T47D (cell line): ENCODE measurements around the gene KIDINS220.

ENCODE experiments used
- DNase-seq, 2 experiments: peaks; one replicate each; pipeline versions ENCODE4 v3.0.0 to v3.0.0-alpha.2; 2011 to 2012; ENCODE audit warnings: low read depth in 1 of 2, low spot score in 1 of 2
- JUND ChIP-seq: IDR thresholded peaks from 2 replicates; pipeline ENCODE4 v1.6.1; 2012; ENCODE audit warnings: low read depth
- in situ Hi-C: cut with HindIII; loops from 2 replicates; pipeline ENCODE4 v1.10.0; 2016; ENCODE audit warnings: low sequenced_read_pairs, low pct_unique_long_range_greater_than_20kb

The KIDINS220 gene

GRCh38 chr2:8719528-8719927 lies 117.9 kb downstream of the KIDINS220 start:
- in situ Hi-C loops, result no loop called here
- no peak for TF ChIP-seq JUND

GRCh38 chr2:8714971-8715370 lies 122.4 kb downstream of the KIDINS220 start:
- TF ChIP-seq JUND, result no peak

More at GRCh38 chr2:8719528-8719927, 117.9 kb downstream of the KIDINS220 start:
- peak in 1 of 2 experiments; percentile 1 for DNase-seq

GRCh38 chr2:8714283-8714682 lies 123.1 kb downstream of the KIDINS220 start:
- in situ Hi-C loops, result no loop called here
- DNase-seq, result no peak
- TF ChIP-seq JUND, result no peak

More at GRCh38 chr2:8714971-8715370, 122.4 kb downstream of the KIDINS220 start:
- DNase-seq, result no peak
- in situ Hi-C loops, result no loop called here

- in situ Hi-C loops, result no loop called here
Observed at GRCh38 chr2:8710951-8711350, 126.5 kb downstream of the KIDINS220 start.

GRCh38 chr2:8709611-8710010 lies 127.8 kb downstream of the KIDINS220 start:
- in situ Hi-C loops, result no loop called here
- TF ChIP-seq JUND, result no peak
- DNase-seq, result no peak

More at GRCh38 chr2:8710951-8711350, 126.5 kb downstream of the KIDINS220 start:
- no peak for TF ChIP-seq JUND
- no peak for DNase-seq

GRCh38 chr2:8704906-8705305 lies 132.5 kb downstream of the KIDINS220 start:
- no peak for TF ChIP-seq JUND
- in situ Hi-C loops, result no loop called here
- DNase-seq, result no peak

- no peak for DNase-seq
Observed at GRCh38 chr2:8701681-8702379, 135.6 kb downstream of the KIDINS220 start.

GRCh38 chr2:8699839-8700238 lies 137.6 kb downstream of the KIDINS220 start:
- in situ Hi-C loops, result no loop called here

More at GRCh38 chr2:8701681-8702379, 135.6 kb downstream of the KIDINS220 start:
- no peak for TF ChIP-seq JUND
- in situ Hi-C loops, result no loop called here

GRCh38 chr2:8697190-8697589 lies 140.2 kb downstream of the KIDINS220 start:
- DNase-seq, result no peak
- in situ Hi-C loops, result no loop called here
- TF ChIP-seq JUND, result no peak

More at GRCh38 chr2:8699839-8700238, 137.6 kb downstream of the KIDINS220 start:
- no peak for DNase-seq
- TF ChIP-seq JUND, result no peak

GRCh38 chr2:8694737-8695136 lies 142.7 kb downstream of the KIDINS220 start:
- in situ Hi-C loops, result no loop called here
- TF ChIP-seq JUND, result no peak
- DNase-seq, result no peak

- TF ChIP-seq JUND, result no peak
- in situ Hi-C loops, result no loop called here
- peak; percentile 42 to 47 for DNase-seq
Observed at GRCh38 chr2:8693157-8693821, 144.1 kb downstream of the KIDINS220 start.

- in situ Hi-C loops, result no loop called here
- no peak for DNase-seq
- no peak for TF ChIP-seq JUND
Observed at GRCh38 chr2:8692783-8693156, 144.6 kb downstream of the KIDINS220 start.

GRCh38 chr2:8691859-8692437 lies 145.5 kb downstream of the KIDINS220 start:
- no peak for DNase-seq
- in situ Hi-C loops, result no loop called here
- TF ChIP-seq JUND, result no peak
